Measurements from ENCODE around the gene MYO1G. TPM values are rescaled to one million over a fixed set of nuclear protein-coding genes. Genes with fewer than 3 reads are reported as not detected.

Gene MYO1G
- 3.6 TPM for total RNA-seq

GRCh38 chr7:44978511-44979366, at the start of gene MYO1G:
MYO1G (minus strand) TSS chr7:44979015; CDS start chr7:44978961, 54 bp downstream.

GRCh38 chr7:45000093-45001032, 21.5 kb upstream of the MYO1G start, which contains the start of gene CCM2:
CCM2 (plus strand) TSS chr7:45000201; CDS start chr7:45000334, 133 bp downstream.

Other genes starting within 250 kb of the MYO1G start
- gene ZMIZ2, start 230.2 kb downstream of the MYO1G start, total RNA-seq, result 31.2 TPM
- 1,829 TPM for gene PPIA, start 182.3 kb downstream of the MYO1G start, total RNA-seq
- gene H2AZ2, start 130.9 kb downstream of the MYO1G start, total RNA-seq, result 228 TPM
- 36.0 TPM for gene PURB, start 93.5 kb downstream of the MYO1G start, total RNA-seq
- 29.3 TPM for gene CCM2, start 21.2 kb upstream of the MYO1G start, total RNA-seq
- 5.3 TPM for gene NACAD, start 110.0 kb upstream of the MYO1G start, total RNA-seq
- 51.3 TPM for gene TBRG4, start 132.7 kb upstream of the MYO1G start, total RNA-seq
- 25.7 TPM for gene RAMP3, start 178.8 kb upstream of the MYO1G start, total RNA-seq